Right lung (tissue), 5 donors: Measurements from ENCODE around the gene HDAC8. TPM values are rescaled to one million over a fixed set of nuclear protein-coding genes. Genes with fewer than 3 reads are reported as not detected.
A peak's percentile ranks its signal among the peaks of the same experiment; 100 is the strongest.
"Not testable (repeated sequence)": the region's sequence is repeated elsewhere in the genome, so short reads cannot be mapped to it uniquely, and the experiment has no call there.

ENCODE experiments used
- DNase-seq, 2 donors: peaks; one replicate each; pipeline ENCODE4 v3.0.0-alpha.2; 2013
- polyA plus RNA-seq, 5 donors: library from polyadenylated mRNA; unstranded; fragments of 120-200 nt; gene quantifications; one replicate each; pipeline versions ENCODE4 v1.2.1 to v1.2.3, GENCODE V29; 2013; ENCODE audit warnings: inconsistent platforms in 1 of 5, low replicate concordance in 1 of 5; ENCODE audit not compliant: insufficient read length in 5 of 5, insufficient read depth in 1 of 5

HDAC8 gene
- polyA plus RNA-seq, 5 donors, result 31.5 to 48.3 (median 41.2) TPM

GRCh38 chrX:72326605-72327300, 245.9 kb downstream of the HDAC8 start:
- DNase-seq, result no peak

GRCh38 chrX:72319651-72320050, 253.0 kb downstream of the HDAC8 start:
- DNase-seq, result not testable (repeated sequence)

GRCh38 chrX:72317139-72317538, 255.5 kb downstream of the HDAC8 start:
- DNase-seq, result no peak

GRCh38 chrX:72316408-72317110, 256.1 kb downstream of the HDAC8 start:
- DNase-seq, result no peak

- no peak for DNase-seq
These were observed 257.8 kb downstream of the HDAC8 start for GRCh38 chrX:72314881-72315280.

- DNase-seq, result peak in 1 of 2 donors; percentile 13
These were observed 258.7 kb downstream of the HDAC8 start for GRCh38 chrX:72313707-72314641.

- no peak for DNase-seq
These were observed 260.2 kb downstream of the HDAC8 start for GRCh38 chrX:72312311-72312940.

- no peak for DNase-seq
These were observed 263.2 kb downstream of the HDAC8 start for GRCh38 chrX:72309297-72310071.

GRCh38 chrX:72308566-72309296, 263.9 kb downstream of the HDAC8 start:
- DNase-seq, result peak; percentile 68 to 69

- DNase-seq, result no peak
These were observed 264.5 kb downstream of the HDAC8 start for GRCh38 chrX:72308209-72308565.

GRCh38 chrX:72307646-72308051, 265.0 kb downstream of the HDAC8 start:
- DNase-seq, result no peak

GRCh38 chrX:72306851-72307645, 265.6 kb downstream of the HDAC8 start:
- peak; percentile 51 to 54 for DNase-seq

GRCh38 chrX:72306085-72306801, 266.4 kb downstream of the HDAC8 start:
- no peak for DNase-seq

- no peak for DNase-seq
These were observed 267.2 kb downstream of the HDAC8 start, which contains the start of gene CITED1 for GRCh38 chrX:72305286-72306084. Gene CITED1 (minus strand): TSS chrX:72305914. CDS start chrX:72302869, 3,045 bp downstream.

GRCh38 chrX:72304877-72305276, 267.8 kb downstream of the HDAC8 start:
- no peak for DNase-seq

- no peak for DNase-seq
These were observed 270.9 kb downstream of the HDAC8 start for GRCh38 chrX:72301781-72302180.

- no peak for DNase-seq
These were observed 272.6 kb downstream of the HDAC8 start for GRCh38 chrX:72299891-72300630.
